ENCODE data around the gene OTOA. TPM values are rescaled to one million over a fixed set of nuclear protein-coding genes. Genes with fewer than 3 reads are reported as not detected.
"Not testable (repeated sequence)": the region's sequence is repeated elsewhere in the genome, so short reads cannot be mapped to it uniquely, and the experiment has no call there.

OTOA gene
- total RNA-seq, 4 donors from 2014 or later, result 0.32 TPM; not detected in 3

DNA sequence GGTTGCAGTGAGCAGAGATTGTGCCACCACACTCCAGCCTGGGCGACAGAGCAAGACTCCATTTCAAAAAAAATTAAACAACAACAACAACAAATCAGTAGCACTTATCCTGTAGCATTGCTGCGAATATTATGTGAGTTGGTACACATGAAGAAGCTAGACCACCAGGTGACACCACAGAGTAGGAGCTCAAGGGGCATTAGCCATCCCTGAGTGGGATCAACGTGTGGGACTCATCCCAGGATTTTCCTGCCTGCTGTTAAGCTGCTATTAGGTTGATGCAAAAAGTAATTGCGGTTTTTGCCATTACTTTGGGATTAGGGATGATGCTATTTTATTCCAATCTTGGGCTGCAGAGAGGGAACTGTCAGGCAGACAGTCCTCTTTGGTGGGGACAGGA is 47.2 kb downstream of the OTOA start:
- Histone ChIP-seq H3K27me3 (no peaks in the 10 kb centered on the region), H3K4me3 (no peak overlapping the region), H3K9me3 (no peaks in the 10 kb centered on the region), H3K4me1 (peaks cover 0 to 8% (median 4%) of the 10 kb centered on the region in 4 donors), H3K36me3 (no peaks in the 10 kb centered on the region), H3K27ac (no peak overlapping the region)
- in situ Hi-C loops (cut with MboI; ENCODE audit: low pct_ligation_motif_present in 1 of 4, low pct_unique_long_range_greater_than_20kb in 1 of 4, low sequenced_read_pairs in 3 of 4) (loop anchor here in 3 of 4 donors (5.0 to 25.0 kb wide), 2 partner anchors 124 to 129 kb away; partner anchors contain the start of gene METTL9 (in 2 of the 3)), intact Hi-C loops (cut with DNase I; ENCODE audit: low total_unique reads) (no loop called here)
- no peak for DNase-seq
- TF ChIP-seq EP300 (IDR thresholded peaks at IDR 0.05; ENCODE audit: low read depth) (no peak), CTCF (IDR thresholded peaks at IDR 0.05) (no peak), POLR2A (IDR thresholded peaks at IDR 0.05) (no peak), POLR2AphosphoS5 (IDR thresholded peaks at IDR 0.05) (no peak)
- WGBS, 2 donors (ENCODE audit: low coverage in 1 of 2), result 80 to 100% methylated on average over 1 to 4 of the region's 4 CpGs

DNA sequence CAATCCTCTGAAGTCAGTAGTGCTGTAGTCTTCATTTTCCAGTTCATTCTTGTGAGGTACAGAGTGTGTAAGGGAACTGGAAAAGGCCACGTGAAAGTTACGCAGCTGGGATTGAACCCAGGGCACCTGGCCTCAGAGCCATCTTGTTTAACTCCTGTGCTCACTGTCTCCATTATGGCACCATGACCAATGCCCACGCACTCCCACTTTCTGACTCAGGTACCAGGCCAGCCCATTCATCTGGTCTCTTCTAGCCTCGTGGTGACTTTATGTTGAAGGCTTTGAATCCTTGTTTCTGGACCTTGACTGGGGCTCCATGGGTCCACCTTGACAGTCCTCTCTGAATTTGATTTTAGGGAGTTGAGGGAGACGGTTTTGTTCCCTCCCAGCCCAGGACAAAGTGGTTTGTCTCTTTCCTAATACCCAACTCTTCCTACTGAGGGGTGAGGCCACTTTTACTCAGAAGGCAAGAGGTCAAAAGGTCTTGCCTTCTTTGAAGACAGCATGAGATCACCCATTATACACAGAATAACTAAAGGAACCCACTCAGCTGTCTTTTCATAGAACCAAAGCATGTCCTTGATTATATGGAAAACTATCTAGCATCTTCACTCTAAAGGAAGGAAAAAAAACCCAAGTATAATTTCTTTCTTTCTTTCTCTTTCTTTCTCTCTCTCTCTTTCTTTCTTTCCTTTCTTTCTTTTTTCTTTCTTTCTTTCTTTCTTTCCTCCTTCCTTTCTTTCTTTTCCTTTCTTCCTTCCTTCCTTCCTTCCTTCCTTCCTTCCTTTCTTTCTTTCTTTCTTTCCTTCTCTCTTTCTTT is 50.0 kb downstream of the OTOA start:
- DNase-seq, result no peak
- TF ChIP-seq POLR2A (IDR thresholded peaks at IDR 0.05) (no peak), POLR2AphosphoS5 (IDR thresholded peaks at IDR 0.05) (no peak), CTCF (IDR thresholded peaks at IDR 0.05) (no peak), EP300 (IDR thresholded peaks at IDR 0.05; ENCODE audit: low read depth) (no peak)
- no peak overlapping the region for H3K27ac ChIP-seq
- H3K4me1 ChIP-seq, result peaks cover 0 to under 1% (median under 1%) of the 10 kb centered on the region in 4 donors
- in situ Hi-C loops (cut with MboI; ENCODE audit: low pct_ligation_motif_present in 1 of 4, low pct_unique_long_range_greater_than_20kb in 1 of 4, low sequenced_read_pairs in 3 of 4) (loop anchor here in 3 of 4 donors (5.0 to 25.0 kb wide), 2 partner anchors 126 to 131 kb away; partner anchors contain the start of gene METTL9 (in 2 of the 3)), intact Hi-C loops (cut with DNase I; ENCODE audit: low total_unique reads) (no loop called here)
- H3K27me3 ChIP-seq, result no peaks in the 10 kb centered on the region
- no peaks in the 10 kb centered on the region for H3K9me3 ChIP-seq
- H3K4me3 ChIP-seq, result no peak overlapping the region
- no peaks in the 10 kb centered on the region for H3K36me3 ChIP-seq
- WGBS, 2 donors (ENCODE audit: low coverage in 1 of 2), result 86% methylated on average over 5 of the region's 5 CpGs; no CpG with 5 or more reads in 1 of the 2 donors

GRCh38 chr16:21714369-21714618 is 50.5 kb downstream of the OTOA start:
- intact Hi-C loops (cut with DNase I; ENCODE audit: low total_unique reads); H3K36me3 ChIP-seq; H3K4me1 ChIP-seq; H3K4me3 ChIP-seq; H3K9me3 ChIP-seq; H3K27me3 ChIP-seq; DNase-seq; H3K27ac ChIP-seq: not testable (repeated sequence)
- in situ Hi-C loops (cut with MboI; ENCODE audit: low pct_ligation_motif_present in 1 of 4, low pct_unique_long_range_greater_than_20kb in 1 of 4, low sequenced_read_pairs in 3 of 4), result loop anchor here in 3 of 4 donors (5.0 to 25.0 kb wide), 2 partner anchors 127 to 132 kb away; partner anchors contain the start of gene METTL9 (in 2 of the 3)

GRCh38 chr16:21717608-21718007 is 53.8 kb downstream of the OTOA start:
- Histone ChIP-seq H3K27me3 (no peaks in the 10 kb centered on the region), H3K4me3 (no peak overlapping the region), H3K4me1 (no peaks in the 10 kb centered on the region), H3K36me3 (no peaks in the 10 kb centered on the region), H3K27ac (no peak overlapping the region), H3K9me3 (no peaks in the 10 kb centered on the region)
- in situ Hi-C loops (cut with MboI; ENCODE audit: low pct_ligation_motif_present in 1 of 4, low pct_unique_long_range_greater_than_20kb in 1 of 4, low sequenced_read_pairs in 3 of 4), result loop anchor here in 2 of 4 donors (25.0 kb wide), 1 partner anchor 130 kb away; the partner anchor contains the start of gene METTL9 (in 2 of the 2)
- intact Hi-C loops (cut with DNase I; ENCODE audit: low total_unique reads), result no loop called here
- TF ChIP-seq POLR2AphosphoS5 (IDR thresholded peaks at IDR 0.05), result no peak
- TF ChIP-seq EP300 (IDR thresholded peaks at IDR 0.05; ENCODE audit: low read depth), result no peak
- no peak for TF ChIP-seq CTCF (IDR thresholded peaks at IDR 0.05)
- no peak for TF ChIP-seq POLR2A (IDR thresholded peaks at IDR 0.05)
- no peak for DNase-seq
- 80 to 90% methylated on average over 6 to 10 of the region's 10 CpGs for WGBS, 2 donors (ENCODE audit: low coverage in 1 of 2)

All from transverse colon (tissue), 4 donors.